ACC112 (cell line): Measurements from ENCODE around the gene BRD1.

Source experiments
- H2AFZ ChIP-seq: fragments of 200-600 bp; sonication (generic); one replicate; pipeline ENCODE4 v1.6.0; 2017; ENCODE audit warnings: antibody characterized with exemption, low read length; ENCODE audit not compliant: unreplicated experiment
- H3K27ac ChIP-seq: fragments of 200-600 bp; sonication (generic); 2 replicates; pipeline ENCODE4 v1.5.1; 2014; ENCODE audit warnings: low read depth, mild to moderate bottlenecking, antibody characterized with exemption, low read length, moderate library complexity
- H3K27me3 ChIP-seq: fragments of 200-600 bp; sonication (generic); 2 replicates; pipeline ENCODE4 v1.6.1; 2014; ENCODE audit warnings: mild to moderate bottlenecking, antibody characterized with exemption, low read length, moderate library complexity, mixed read lengths; ENCODE audit not compliant: insufficient read depth
- H3K36me3 ChIP-seq: fragments of 200-600 bp; sonication (generic); 2 replicates; pipeline ENCODE4 v1.6.1; 2016; ENCODE audit warnings: mild to moderate bottlenecking, antibody characterized with exemption, low read length, moderate library complexity, mixed read lengths; ENCODE audit not compliant: insufficient read depth
- H3K4me1 ChIP-seq: fragments of 200-600 bp; sonication (generic); one replicate; pipeline ENCODE4 v1.6.1; 2016; ENCODE audit warnings: low read length, mixed read lengths; ENCODE audit not compliant: insufficient read depth, unreplicated experiment, control insufficient read depth
- H3K4me3 ChIP-seq: fragments of 200-600 bp; sonication (generic); 2 replicates; pipeline ENCODE4 v1.5.1; 2014; ENCODE audit warnings: mild to moderate bottlenecking, low read depth, low read length
- H3K79me2 ChIP-seq: fragments of 200-600 bp; sonication (generic); one replicate; pipeline ENCODE4 v1.6.0; 2016; ENCODE audit warnings: low read length; ENCODE audit not compliant: control insufficient read depth, unreplicated experiment, insufficient read depth

The BRD1 gene

GRCh38 chr22:49747716-49748115 lies 80.0 kb downstream of the BRD1 start:
- Histone ChIP-seq H3K79me2 (no peaks in the 10 kb centered on the region), H3K36me3 (no peaks in the 10 kb centered on the region), H3K4me1 (no peaks in the 10 kb centered on the region), H2AFZ (no peak overlapping the region), H3K27ac (no peak overlapping the region), H3K27me3 (no peaks in the 10 kb centered on the region), H3K4me3 (no peak overlapping the region)

- Histone ChIP-seq H3K79me2 (no peaks in the 10 kb centered on the region), H2AFZ (no peak overlapping the region), H3K4me3 (no peak overlapping the region), H3K27ac (no peak overlapping the region), H3K27me3 (no peaks in the 10 kb centered on the region), H3K36me3 (no peaks in the 10 kb centered on the region), H3K4me1 (no peaks in the 10 kb centered on the region)
Observed at GRCh38 chr22:49747130-49747529, 80.5 kb downstream of the BRD1 start.

- Histone ChIP-seq H2AFZ (no peak overlapping the region), H3K36me3 (no peaks in the 10 kb centered on the region), H3K79me2 (no peaks in the 10 kb centered on the region), H3K4me3 (no peak overlapping the region), H3K27me3 (no peaks in the 10 kb centered on the region), H3K27ac (no peak overlapping the region), H3K4me1 (no peaks in the 10 kb centered on the region)
Observed at GRCh38 chr22:49746065-49746464, 81.6 kb downstream of the BRD1 start.

GRCh38 chr22:49740242-49740641 lies 87.4 kb downstream of the BRD1 start:
- H3K4me1 ChIP-seq, result no peaks in the 10 kb centered on the region
- H3K27me3 ChIP-seq, result no peaks in the 10 kb centered on the region
- H3K27ac ChIP-seq, result no peak overlapping the region
- H3K4me3 ChIP-seq, result no peak overlapping the region
- no peaks in the 10 kb centered on the region for H3K36me3 ChIP-seq
- no peak overlapping the region for H2AFZ ChIP-seq
- no peaks in the 10 kb centered on the region for H3K79me2 ChIP-seq

- no peaks in the 10 kb centered on the region for H3K36me3 ChIP-seq
- H2AFZ ChIP-seq, result no peak overlapping the region
- no peaks in the 10 kb centered on the region for H3K27me3 ChIP-seq
- H3K4me1 ChIP-seq, result no peaks in the 10 kb centered on the region
- no peaks in the 10 kb centered on the region for H3K79me2 ChIP-seq
- H3K27ac ChIP-seq, result no peak overlapping the region
- no peak overlapping the region for H3K4me3 ChIP-seq
Observed at GRCh38 chr22:49739138-49739537, 88.5 kb downstream of the BRD1 start.

GRCh38 chr22:49738566-49738965 lies 89.1 kb downstream of the BRD1 start:
- Histone ChIP-seq H2AFZ (no peak overlapping the region), H3K4me1 (no peaks in the 10 kb centered on the region), H3K27ac (no peak overlapping the region), H3K4me3 (no peak overlapping the region), H3K79me2 (no peaks in the 10 kb centered on the region), H3K27me3 (no peaks in the 10 kb centered on the region), H3K36me3 (no peaks in the 10 kb centered on the region)

GRCh38 chr22:49738006-49738405 lies 89.7 kb downstream of the BRD1 start:
- H2AFZ ChIP-seq, result no peak overlapping the region
- no peaks in the 10 kb centered on the region for H3K27me3 ChIP-seq
- H3K36me3 ChIP-seq, result no peaks in the 10 kb centered on the region
- H3K4me1 ChIP-seq, result no peaks in the 10 kb centered on the region
- H3K4me3 ChIP-seq, result no peak overlapping the region
- H3K27ac ChIP-seq, result no peak overlapping the region
- H3K79me2 ChIP-seq, result no peaks in the 10 kb centered on the region

- no peak overlapping the region for H2AFZ ChIP-seq
- no peak overlapping the region for H3K27ac ChIP-seq
- H3K4me1 ChIP-seq, result no peaks in the 10 kb centered on the region
- H3K27me3 ChIP-seq, result no peaks in the 10 kb centered on the region
- H3K36me3 ChIP-seq, result no peaks in the 10 kb centered on the region
- no peak overlapping the region for H3K4me3 ChIP-seq
- H3K79me2 ChIP-seq, result no peaks in the 10 kb centered on the region
Observed at GRCh38 chr22:49737101-49737551, 90.5 kb downstream of the BRD1 start.

- no peak overlapping the region for H3K4me3 ChIP-seq
- no peaks in the 10 kb centered on the region for H3K4me1 ChIP-seq
- no peaks in the 10 kb centered on the region for H3K36me3 ChIP-seq
- no peaks in the 10 kb centered on the region for H3K79me2 ChIP-seq
- H3K27ac ChIP-seq, result no peak overlapping the region
- no peak overlapping the region for H2AFZ ChIP-seq
- H3K27me3 ChIP-seq, result no peaks in the 10 kb centered on the region
Observed at GRCh38 chr22:49736538-49736937, 91.1 kb downstream of the BRD1 start.

GRCh38 chr22:49735901-49736421 lies 91.7 kb downstream of the BRD1 start:
- H3K79me2 ChIP-seq, result no peaks in the 10 kb centered on the region
- no peaks in the 10 kb centered on the region for H3K4me1 ChIP-seq
- H3K4me3 ChIP-seq, result no peak overlapping the region
- no peak overlapping the region for H2AFZ ChIP-seq
- no peaks in the 10 kb centered on the region for H3K36me3 ChIP-seq
- H3K27ac ChIP-seq, result no peak overlapping the region
- H3K27me3 ChIP-seq, result no peaks in the 10 kb centered on the region

GRCh38 chr22:49735411-49735900 lies 92.2 kb downstream of the BRD1 start:
- no peak overlapping the region for H3K4me3 ChIP-seq
- H3K4me1 ChIP-seq, result no peaks in the 10 kb centered on the region
- no peaks in the 10 kb centered on the region for H3K27me3 ChIP-seq
- no peak overlapping the region for H3K27ac ChIP-seq
- no peak overlapping the region for H2AFZ ChIP-seq
- H3K79me2 ChIP-seq, result no peaks in the 10 kb centered on the region
- no peaks in the 10 kb centered on the region for H3K36me3 ChIP-seq
